Activated CD4-positive, alpha-beta memory T cell treated with anti-CD3 and anti-CD28 coated beads for 36 hours (primary cell): ENCODE measurements around the gene KCNE5. TPM values are rescaled to one million over a fixed set of nuclear protein-coding genes. Genes with fewer than 3 reads are reported as not detected.
"Not testable (repeated sequence)": the region's sequence is repeated elsewhere in the genome, so short reads cannot be mapped to it uniquely, and the experiment has no call there.

ENCODE experiments used
- CTCF ChIA-PET: fragments of 350-600 bp; sonication (Branson Sonifier 250); formaldehyde crosslinking; loops from one replicate; lab custom pipeline; 2021; ENCODE audit warnings: antibody characterized with exemption, inconsistent platforms; lab: Charles Lee
- POLR2A ChIA-PET: fragments of 350-600 bp; sonication (Branson Sonifier 250); formaldehyde crosslinking; loops from one replicate; lab custom pipeline; 2021; ENCODE audit warnings: antibody characterized with exemption; lab: Charles Lee
- DNase-seq: peaks from one replicate; pipeline ENCODE4 v3.0.0-alpha.2; 2020
- H3K27ac Mint-ChIP-seq: one replicate; pipeline ENCODE4 v1.8.0; 2021; ENCODE audit warnings: mixed read lengths
- H3K27me3 Mint-ChIP-seq: one replicate; pipeline ENCODE4 v1.8.0; 2021; ENCODE audit warnings: mixed read lengths
- H3K36me3 Mint-ChIP-seq: one replicate; pipeline ENCODE4 v1.8.0; 2021; ENCODE audit warnings: mixed read lengths
- H3K4me1 Mint-ChIP-seq: one replicate; pipeline ENCODE4 v1.8.0; 2021; ENCODE audit warnings: low read depth, mixed read lengths
- H3K4me3 Mint-ChIP-seq: one replicate; pipeline ENCODE4 v1.8.0; 2021; ENCODE audit warnings: mild to moderate bottlenecking, mixed read lengths
- H3K9me3 Mint-ChIP-seq: one replicate; pipeline ENCODE4 v1.8.0; 2021; ENCODE audit warnings: mixed read lengths
- intact Hi-C: fragments of 100-400 bp; cut with micrococcal nuclease; formaldehyde crosslinking; loops from one replicate; pipeline ENCODE4 v1.15.1; 2023
- total RNA-seq, 2 experiments: library from RNA; stranded (reverse); gene quantifications; one replicate each; pipeline ENCODE4 v1.2.3, GENCODE V29; 2021

KCNE5 gene
- total RNA-seq, 2 experiments from 2014 or later = 0.24 TPM; not detected in 1

GRCh38 chrX:109596015-109596414 lies 29.0 kb downstream of the KCNE5 start:
- H3K9me3 Mint-ChIP-seq = no peaks in the 10 kb centered on the region
- POLR2A ChIA-PET = no interaction called here
- no peak overlapping the region for H3K27ac Mint-ChIP-seq
- no peak overlapping the region for H3K4me3 Mint-ChIP-seq
- intact Hi-C loops = no loop called here
- peaks cover 9% of the 10 kb centered on the region for H3K27me3 Mint-ChIP-seq
- peaks cover 3% of the 10 kb centered on the region for H3K4me1 Mint-ChIP-seq
- no peaks in the 10 kb centered on the region for H3K36me3 Mint-ChIP-seq
- CTCF ChIA-PET = interaction anchor here (0.7 kb wide), 1 partner anchor 561 kb away, joined by 3 read pairs; no protein-coding TSS in a partner anchor
- DNase-seq = no peak

GRCh38 chrX:109590176-109590575 lies 34.8 kb downstream of the KCNE5 start:
- intact Hi-C loops = no loop called here
- H3K4me1 Mint-ChIP-seq = no peaks in the 10 kb centered on the region
- no peaks in the 10 kb centered on the region for H3K9me3 Mint-ChIP-seq
- H3K36me3 Mint-ChIP-seq = no peaks in the 10 kb centered on the region
- CTCF ChIA-PET = no interaction called here
- no peaks in the 10 kb centered on the region for H3K27me3 Mint-ChIP-seq
- no peak for DNase-seq
- no peak overlapping the region for H3K27ac Mint-ChIP-seq
- POLR2A ChIA-PET = no interaction called here
- no peak overlapping the region for H3K4me3 Mint-ChIP-seq

- DNase-seq = no peak
- CTCF ChIA-PET = no interaction called here
- no peak overlapping the region for H3K27ac Mint-ChIP-seq
- no peak overlapping the region for H3K4me3 Mint-ChIP-seq
- no peaks in the 10 kb centered on the region for H3K9me3 Mint-ChIP-seq
- POLR2A ChIA-PET = no interaction called here
- H3K36me3 Mint-ChIP-seq = no peaks in the 10 kb centered on the region
- H3K4me1 Mint-ChIP-seq = no peaks in the 10 kb centered on the region
- H3K27me3 Mint-ChIP-seq = no peaks in the 10 kb centered on the region
- intact Hi-C loops = no loop called here
These were observed 39.5 kb downstream of the KCNE5 start for GRCh38 chrX:109585488-109585887.

GRCh38 chrX:109578916-109579315 lies 46.1 kb downstream of the KCNE5 start:
- intact Hi-C loops = no loop called here

GRCh38 chrX:109577055-109577454 lies 47.9 kb downstream of the KCNE5 start:
- POLR2A ChIA-PET = no interaction called here
- no peak overlapping the region for H3K27ac Mint-ChIP-seq
- CTCF ChIA-PET = no interaction called here
- H3K36me3 Mint-ChIP-seq = no peaks in the 10 kb centered on the region
- no peak overlapping the region for H3K4me3 Mint-ChIP-seq
- intact Hi-C loops = no loop called here
- H3K9me3 Mint-ChIP-seq = no peaks in the 10 kb centered on the region
- H3K27me3 Mint-ChIP-seq = no peaks in the 10 kb centered on the region
- no peak for DNase-seq
- no peaks in the 10 kb centered on the region for H3K4me1 Mint-ChIP-seq

More at GRCh38 chrX:109578916-109579315, 46.1 kb downstream of the KCNE5 start:
- CTCF ChIA-PET = no interaction called here
- DNase-seq = no peak
- H3K27ac Mint-ChIP-seq = no peak overlapping the region
- no peaks in the 10 kb centered on the region for H3K9me3 Mint-ChIP-seq
- no peak overlapping the region for H3K4me3 Mint-ChIP-seq
- no peaks in the 10 kb centered on the region for H3K27me3 Mint-ChIP-seq
- no peaks in the 10 kb centered on the region for H3K4me1 Mint-ChIP-seq
- POLR2A ChIA-PET = no interaction called here
- no peaks in the 10 kb centered on the region for H3K36me3 Mint-ChIP-seq

- H3K36me3 Mint-ChIP-seq, H3K4me3 Mint-ChIP-seq, H3K4me1 Mint-ChIP-seq, CTCF ChIA-PET, H3K27me3 Mint-ChIP-seq, DNase-seq, POLR2A ChIA-PET, H3K27ac Mint-ChIP-seq, intact Hi-C loops, H3K9me3 Mint-ChIP-seq: not testable (repeated sequence)
These were observed 48.9 kb downstream of the KCNE5 start for GRCh38 chrX:109576083-109576482.

Other genes starting within 250 kb of the KCNE5 start
- not detected for gene GUCY2F, start 143.1 kb downstream of the KCNE5 start, total RNA-seq
- 10 to 100 TPM; 12.6 to 13.9 TPM for gene NXT2, start 88.3 kb downstream of the KCNE5 start, total RNA-seq
- gene ACSL4, start 108.1 kb upstream of the KCNE5 start, total RNA-seq = 10 to 100 TPM; 63.2 to 63.3 TPM